B cell (primary cell): ENCODE data around the gene IL5RA. TPM values are rescaled to one million over a fixed set of nuclear protein-coding genes. Genes with fewer than 3 reads are reported as not detected.

Source experiments
- ATAC-seq: fragments of 200-7000 bp; cut with Tn5 transposase; one replicate; pipeline ENCODE4 v1.10.0; 2021; ENCODE audit warnings: low read depth, mild to moderate bottlenecking, moderate number of reproducible peaks, moderate library complexity
- CTCF ChIA-PET: fragments of 350-600 bp; sonication (Branson Sonifier 250); formaldehyde crosslinking; loops from one replicate; lab custom pipeline; 2021; ENCODE audit warnings: antibody characterized with exemption, inconsistent platforms; lab: Charles Lee
- POLR2A ChIA-PET: fragments of 350-600 bp; sonication (Branson Sonifier 250); formaldehyde crosslinking; loops from one replicate; lab custom pipeline; 2021; ENCODE audit warnings: antibody characterized with exemption; lab: Charles Lee
- DNase-seq: peaks from one replicate; pipeline ENCODE4 v3.0.0; 2013
- H2AFZ ChIP-seq: 2 replicates; pipeline ENCODE4 v1.6.1; 2012; ENCODE audit warnings: mild to moderate bottlenecking, low read depth, low read length; ENCODE audit not compliant: insufficient read depth, poor library complexity, severe bottlenecking
- H3K27ac ChIP-seq, 2 donors: 1 replicate in 1 of 2; 2 replicates in 1 of 2; pipeline ENCODE4 v1.5.1; 2012 to 2013; ENCODE audit warnings: low read length in 2 of 2, mild to moderate bottlenecking in 2 of 2, moderate library complexity in 1 of 2
- H3K27me3 ChIP-seq, 4 experiments: fragments of 200-600 bp in 1 of 4; sonication (generic) in 1 of 4; replicated peaks in 1 of 4; 1 replicate in 2 of 4; 2 replicates in 2 of 4; pipeline versions ENCODE4 v1.6.1 to v1.7.0; 2013 to 2016; ENCODE audit warnings: low read length in 3 of 4, mild to moderate bottlenecking in 2 of 4, mixed read lengths in 1 of 4, moderate library complexity in 1 of 4; ENCODE audit not compliant: insufficient read depth in 4 of 4, control insufficient read depth in 3 of 4; ENCODE audit errors: control extremely low read depth in 1 of 4
- H3K36me3 ChIP-seq, 2 experiments: replicated peaks in 1 of 2; 1 replicate in 1 of 2; 2 replicates in 1 of 2; pipeline versions ENCODE4 v1.6.1 to v1.7.1; 2013; ENCODE audit warnings: low read length in 1 of 2; ENCODE audit not compliant: insufficient read depth in 2 of 2, control insufficient read depth in 1 of 2; ENCODE audit errors: control extremely low read depth in 1 of 2, extremely low read depth in 1 of 2
- H3K4me1 ChIP-seq, 2 donors: fragments of 200-600 bp in 1 of 2; sonication (generic) in 1 of 2; 1 replicate in 1 of 2; 2 replicates in 1 of 2; pipeline versions ENCODE4 v1.5.1 to v1.6.1; 2013 to 2017; ENCODE audit warnings: low read length in 2 of 2; ENCODE audit not compliant: control insufficient read depth in 2 of 2, insufficient read depth in 2 of 2
- H3K4me2 ChIP-seq: replicated peaks from 2 replicates; pipeline ENCODE3; 2012; ENCODE audit warnings: mild to moderate bottlenecking, low read depth, low read length; ENCODE audit not compliant: poor library complexity, severe bottlenecking
- H3K4me3 ChIP-seq, 5 experiments: fragments of 200-600 bp in 1 of 5; sonication (generic) in 1 of 5; 1 replicate in 3 of 5; 2 replicates in 2 of 5; pipeline versions ENCODE4 v1.5.1 to v1.7.0; 2011 to 2016; ENCODE audit warnings: low read length in 4 of 5, mild to moderate bottlenecking in 4 of 5, low read depth in 2 of 5, control low read depth in 1 of 5, moderate library complexity in 1 of 5; ENCODE audit not compliant: insufficient read depth in 1 of 5; ENCODE audit errors: control extremely low read depth in 1 of 5, extremely low read depth in 1 of 5
- H3K79me2 ChIP-seq: fragments of 200-600 bp; sonication (generic); one replicate; pipeline ENCODE4 v1.6.0; 2016; ENCODE audit warnings: low read length; ENCODE audit not compliant: control insufficient read depth, insufficient read depth
- H3K9ac ChIP-seq: fragments of 200-600 bp; sonication (generic); 2 replicates; pipeline ENCODE4 v1.6.1; 2017; ENCODE audit warnings: mild to moderate bottlenecking, low read length, moderate library complexity
- H3K9me3 ChIP-seq, 3 donors: one replicate each; pipeline versions ENCODE4 v1.6.1 to v1.7.1; 2013; ENCODE audit warnings: low read length in 2 of 3; ENCODE audit not compliant: control insufficient read depth in 2 of 3, insufficient read depth in 1 of 3; ENCODE audit errors: control extremely low read depth in 1 of 3
- H4K20me1 ChIP-seq: 2 replicates; pipeline ENCODE4 v1.6.0; 2012; ENCODE audit warnings: mild to moderate bottlenecking, low read length; ENCODE audit not compliant: insufficient read depth, control insufficient read depth, poor library complexity, severe bottlenecking
- H3K27ac Mint-ChIP-seq: one replicate; pipeline ENCODE4 v1.8.0; 2021; ENCODE audit warnings: mixed read lengths
- H3K27me3 Mint-ChIP-seq: one replicate; pipeline ENCODE4 v1.8.0; 2021; ENCODE audit warnings: mixed read lengths
- H3K4me1 Mint-ChIP-seq: one replicate; pipeline ENCODE4 v1.8.0; 2021; ENCODE audit warnings: mixed read lengths
- H3K4me3 Mint-ChIP-seq: one replicate; pipeline ENCODE4 v1.8.0; 2021; ENCODE audit warnings: mixed read lengths
- H3K9me3 Mint-ChIP-seq: one replicate; pipeline ENCODE4 v1.8.0; 2022; ENCODE audit warnings: mixed read lengths; ENCODE audit not compliant: insufficient read depth
- CTCF ChIP-seq: fragments of 200-600 bp; IDR thresholded peaks from one replicate; pipeline ENCODE4 v1.8.0; 2022; ENCODE audit warnings: antibody characterized with exemption, mild to moderate bottlenecking
- EZH2 ChIP-seq: IDR thresholded peaks from 2 replicates; pipeline ENCODE4 v1.6.1; 2012; ENCODE audit warnings: borderline replicate concordance, low read depth, mild to moderate bottlenecking, moderate library complexity, low read length; ENCODE audit not compliant: insufficient read depth, poor library complexity, severe bottlenecking
- WGBS: methylation state at CpG from one replicate; pipeline ENCODE4 v1.1.5; 2013; ENCODE audit warnings: missing lambda C conversion rate; ENCODE audit not compliant: insufficient coverage; 5-methylcytosine and 5-hydroxymethylcytosine counted together
- intact Hi-C: fragments of 100-400 bp; cut with micrococcal nuclease; formaldehyde crosslinking; loops from one replicate; pipeline ENCODE4 v1.10.0; 2022
- polyA plus RNA-seq: library from polyadenylated mRNA; depleted of rRNA; stranded (reverse); fragments of >200 nt; gene quantifications from 2 replicates; pipeline ENCODE4 v1.2.3, GENCODE V29; 2012
- total RNA-seq, 2 donors: library from RNA; stranded (reverse); fragments of 120-200 nt in 1 of 2; gene quantifications; 1 replicate in 1 of 2; 2 replicates in 1 of 2; pipeline versions ENCODE4 v1.2.3 to v1.2.4, GENCODE V29; 2013 to 2022

The IL5RA gene
- total and polyA plus RNA-seq, 2 donors (not counting 1 experiment from before 2014, with no cell fraction given): 1.0 to 2.6 TPM

- Histone ChIP-seq H3K27me3 (no peaks in the 10 kb centered on the region), H3K36me3 (no peaks in the 10 kb centered on the region), H3K79me2 (no peaks in the 10 kb centered on the region), H3K4me1 (peaks cover 21 to 28% of the 10 kb centered on the region in 2 donors), H4K20me1 (no peaks in the 10 kb centered on the region), H3K9me3 (no peaks in the 10 kb centered on the region), H3K4me2 (peak overlapping the region; percentile 19), H3K4me3 (peak overlapping the region in 2 of 5 experiments; percentile 17 to 28), H3K9ac (peak overlapping the region; percentile 33), H2AFZ (no peak overlapping the region), H3K27ac (peak overlapping the region; percentile 53 to 71)
- TF ChIP-seq EZH2 (no peak), CTCF (no peak)
- Mint-ChIP-seq H3K9me3 (no peaks in the 10 kb centered on the region), H3K27ac (peak overlapping the region; percentile 90), H3K27me3 (no peaks in the 10 kb centered on the region), H3K4me3 (peak overlapping the region; percentile 66), H3K4me1 (peaks cover 49% of the 10 kb centered on the region)
- WGBS: 85% methylated on average over 6 of the region's 11 CpGs
- ChIA-PET POLR2A (no interaction called here), CTCF (no interaction called here)
- no peak for DNase-seq
- peak; percentile 28 for ATAC-seq
- intact Hi-C loops: loop anchor here (2.0 kb wide), 1 partner anchor 17 kb away; the partner anchor contains the start of gene TRNT1
Observed at GRCh38 chr3:3109407-3110298, 521 bp downstream of the IL5RA start.

- H3K4me2 ChIP-seq: peak overlapping the region; percentile 39
- Mint-ChIP-seq H3K27ac (no peak overlapping the region), H3K27me3 (no peaks in the 10 kb centered on the region), H3K9me3 (no peaks in the 10 kb centered on the region), H3K4me1 (peaks cover 49% of the 10 kb centered on the region), H3K4me3 (no peak overlapping the region)
- peaks cover 21 to 29% of the 10 kb centered on the region in 2 donors for H3K4me1 ChIP-seq
- no peaks in the 10 kb centered on the region for H4K20me1 ChIP-seq
- intact Hi-C loops: no loop called here
- no peak overlapping the region for H3K9ac ChIP-seq
- WGBS: no CpG with 5 or more reads among the region's 3 CpGs
- ChIA-PET CTCF (no interaction called here), POLR2A (no interaction called here)
- DNase-seq (no peak), ATAC-seq (no peak)
- no peaks in the 10 kb centered on the region for H3K79me2 ChIP-seq
- H3K27ac ChIP-seq: peak overlapping the region in 1 of 2 donors; percentile 19
- H2AFZ ChIP-seq: no peak overlapping the region
- H3K4me3 ChIP-seq: no peak overlapping the region
- no peaks in the 10 kb centered on the region for H3K27me3 ChIP-seq
- TF ChIP-seq EZH2 (no peak), CTCF (no peak)
- H3K36me3 ChIP-seq: no peaks in the 10 kb centered on the region
- no peaks in the 10 kb centered on the region for H3K9me3 ChIP-seq
Observed at GRCh38 chr3:3107858-3108257, 2.3 kb downstream of the IL5RA start.
